HEK293 (cell line): ENCODE results near the gene GINS1.

Experiments used
- CTCF ChIA-PET: fragments of 350-600 bp; formaldehyde crosslinking; extraction: SDS; loops from one replicate; lab custom pipeline; 2021; ENCODE audit warnings: antibody characterized with exemption; lab: Yijun Ruan, JAX
- POLR2A ChIA-PET: fragments of 300-600 bp; formaldehyde crosslinking; extraction: SDS; loops from one replicate; lab custom pipeline; 2020; ENCODE audit warnings: antibody characterized with exemption, inconsistent platforms; lab: Yijun Ruan, JAX
- H3K27ac ChIP-seq: fragments of 200-500 bp; sonication (Bioruptor generic); 2 replicates; pipeline ENCODE4 v1.5.1; 2014; ENCODE audit warnings: low read depth, low read length, control low read depth, inconsistent platforms; ENCODE audit errors: extremely low read depth
- H3K36me3 ChIP-seq, 2 experiments: fragments of 200-500 bp in 1 of 2; sonication (Bioruptor generic) in 1 of 2; 1 replicate in 1 of 2; 2 replicates in 1 of 2; pipeline ENCODE4 v1.5.1; 2014 to 2017; ENCODE audit warnings: inconsistent platforms in 2 of 2, low read length in 2 of 2; ENCODE audit not compliant: control insufficient read depth in 2 of 2, insufficient read depth in 1 of 2
- H3K4me1 ChIP-seq: fragments of 200-500 bp; sonication (Bioruptor generic); 2 replicates; pipeline ENCODE4 v1.5.1; 2014; ENCODE audit warnings: mild to moderate bottlenecking, low read length, inconsistent platforms; ENCODE audit not compliant: control insufficient read depth, insufficient read depth
- H3K4me3 ChIP-seq: 2 replicates; pipeline ENCODE4 v1.5.1; 2011; ENCODE audit warnings: low read depth, mild to moderate bottlenecking, control low read depth, low read length, moderate library complexity
- H3K9me3 ChIP-seq: fragments of 200-500 bp; sonication (Bioruptor generic); 2 replicates; pipeline ENCODE4 v1.5.1; 2014; ENCODE audit warnings: low read depth, low read length, inconsistent platforms; ENCODE audit not compliant: control insufficient read depth, insufficient read depth
- CTCF ChIP-seq: fragments of 450-650 bp; formaldehyde crosslinking; IDR thresholded peaks from 2 replicates; pipeline ENCODE4 v1.5.1; 2016; ENCODE audit warnings: missing biosample characterization, missing genetic modification characterization
- EGR2 ChIP-seq: fragments of 450-650 bp; formaldehyde crosslinking; IDR thresholded peaks from 2 replicates; pipeline ENCODE4 v1.5.1; 2016; ENCODE audit warnings: low read depth, missing biosample characterization, missing genetic modification characterization
- KLF17 ChIP-seq: fragments of 450-650 bp; formaldehyde crosslinking; IDR thresholded peaks from 2 replicates; pipeline ENCODE4 v1.5.1; 2016; ENCODE audit warnings: missing biosample characterization, missing genetic modification characterization
- KLF8 ChIP-seq: fragments of 450-650 bp; formaldehyde crosslinking; IDR thresholded peaks from 2 replicates; pipeline ENCODE4 v1.5.1; 2016; ENCODE audit warnings: missing biosample characterization, missing genetic modification characterization
- PRDM10 ChIP-seq: fragments of 450-650 bp; formaldehyde crosslinking; IDR thresholded peaks from 2 replicates; pipeline ENCODE4 v1.5.1; 2016; ENCODE audit warnings: missing biosample characterization, missing genetic modification characterization
- RBAK ChIP-seq: fragments of 450-650 bp; formaldehyde crosslinking; IDR thresholded peaks from 2 replicates; pipeline ENCODE4 v1.5.1; 2016; ENCODE audit warnings: missing biosample characterization, missing genetic modification characterization
- ZBTB17 ChIP-seq: fragments of 450-650 bp; formaldehyde crosslinking; IDR thresholded peaks from 2 replicates; pipeline ENCODE4 v1.5.1; 2016; ENCODE audit warnings: missing biosample characterization, missing genetic modification characterization
- ZBTB20 ChIP-seq: fragments of 450-650 bp; formaldehyde crosslinking; IDR thresholded peaks from 2 replicates; pipeline ENCODE4 v1.5.1; 2016; ENCODE audit warnings: missing biosample characterization, missing genetic modification characterization
- ZBTB21 ChIP-seq: fragments of 450-650 bp; formaldehyde crosslinking; IDR thresholded peaks from 2 replicates; pipeline ENCODE4 v1.5.1; 2017; ENCODE audit warnings: missing biosample characterization, missing genetic modification characterization
- ZBTB8A ChIP-seq: fragments of 450-650 bp; formaldehyde crosslinking; IDR thresholded peaks from 2 replicates; pipeline ENCODE4 v1.5.1; 2016; ENCODE audit warnings: missing biosample characterization, missing genetic modification characterization
- ZFP69B ChIP-seq: fragments of 450-650 bp; formaldehyde crosslinking; IDR thresholded peaks from 2 replicates; pipeline ENCODE4 v1.5.1; 2016; ENCODE audit warnings: missing biosample characterization, missing genetic modification characterization
- ZNF10 ChIP-seq: fragments of 450-650 bp; formaldehyde crosslinking; IDR thresholded peaks from 2 replicates; pipeline ENCODE4 v1.5.1; 2017; ENCODE audit warnings: missing biosample characterization, missing genetic modification characterization
- ZNF280D ChIP-seq: fragments of 450-650 bp; formaldehyde crosslinking; IDR thresholded peaks from 2 replicates; pipeline ENCODE4 v1.5.1; 2016; ENCODE audit warnings: missing biosample characterization, missing genetic modification characterization
- ZNF302 ChIP-seq: fragments of 450-650 bp; formaldehyde crosslinking; IDR thresholded peaks from 2 replicates; pipeline ENCODE4 v1.5.1; 2016; ENCODE audit warnings: missing biosample characterization, missing genetic modification characterization, low read depth
- ZNF362 ChIP-seq: fragments of 450-650 bp; formaldehyde crosslinking; IDR thresholded peaks from 2 replicates; pipeline ENCODE4 v1.5.1; 2016; ENCODE audit warnings: missing biosample characterization, missing genetic modification characterization
- ZNF366 ChIP-seq: fragments of 450-650 bp; formaldehyde crosslinking; conservative IDR thresholded peaks from 2 replicates; pipeline ENCODE4 v1.5.1; 2016; ENCODE audit warnings: missing biosample characterization, missing genetic modification characterization
- ZNF580 ChIP-seq: fragments of 450-650 bp; formaldehyde crosslinking; IDR thresholded peaks from 2 replicates; pipeline ENCODE4 v1.5.1; 2016; ENCODE audit warnings: missing biosample characterization, missing genetic modification characterization
- ZNF677 ChIP-seq: fragments of 450-650 bp; IDR thresholded peaks from 2 replicates; pipeline ENCODE4 v1.5.0; 2018; ENCODE audit warnings: missing biosample characterization, mild to moderate bottlenecking, missing genetic modification characterization, moderate library complexity
- ZNF707 ChIP-seq: fragments of 450-650 bp; formaldehyde crosslinking; IDR thresholded peaks from 2 replicates; pipeline ENCODE4 v1.5.1; 2016; ENCODE audit warnings: missing biosample characterization, missing genetic modification characterization
- ZNF747 ChIP-seq: fragments of 450-650 bp; formaldehyde crosslinking; IDR thresholded peaks from 2 replicates; pipeline ENCODE4 v1.5.1; 2016; ENCODE audit warnings: missing biosample characterization, missing genetic modification characterization
- ZSCAN23 ChIP-seq: fragments of 450-650 bp; formaldehyde crosslinking; IDR thresholded peaks from 2 replicates; pipeline ENCODE4 v1.5.1; 2016; ENCODE audit warnings: missing biosample characterization, missing genetic modification characterization
- ZSCAN4 ChIP-seq: fragments of 450-650 bp; formaldehyde crosslinking; IDR thresholded peaks from 2 replicates; pipeline ENCODE4 v1.5.1; 2017; ENCODE audit warnings: missing biosample characterization, missing genetic modification characterization

Gene GINS1

GRCh38 chr20:25407311-25408169, at the start of gene GINS1:
TSS of gene GINS1 (plus strand) at chr20:25407673. CDS start at chr20:25407821, 148 bp downstream.
- POLR2A ChIA-PET, result interaction anchor here (0.6 to 1.8 kb wide), 16 partner anchors 9 to 414 kb away, joined by 3 to 9 read pairs (median 3); partner anchors contain the start of genes ABHD12 and ENTPD6
- Histone ChIP-seq H3K4me3 (peak within 1 kb of the TSS; percentile 83), H3K4me1 (no peaks in the 10 kb centered on the region), H3K36me3 (peaks cover 7 to 20% of the 10 kb centered on the region in 2 experiments; a peak in 2 of 3 replicates), H3K27ac (peak within 1 kb of the TSS; percentile 87), H3K9me3 (no peaks in the 10 kb centered on the region)
- CTCF ChIA-PET, result interaction anchor here (0.5 to 2.4 kb wide), 6 partner anchors 9 to 329 kb away, joined by 3 to 14 read pairs (median 3); no protein-coding TSS in a partner anchor
- TF ChIP-seq ZSCAN23 (tag by site-specific recombination) (no peak), KLF17 (tag by site-specific recombination) (peak; percentile 70; the same call in 1 of the 2 replicates), ZBTB20 (peak; percentile 78), ZNF366 (tag by site-specific recombination) (no peak), ZNF580 (tag by site-specific recombination) (no peak), ZNF707 (tag by site-specific recombination) (no peak), ZNF747 (tag by site-specific recombination) (no peak), ZFP69B (tag by site-specific recombination) (peak; percentile 50; the same call in 1 of the 2 replicates), KLF8 (tag by site-specific recombination) (peak; percentile 98), PRDM10 (tag by site-specific recombination) (peak; percentile 89), RBAK (tag by site-specific recombination) (no peak), ZSCAN4 (tag by site-specific recombination) (no peak), CTCF (tag by site-specific recombination) (no peak; the same call in 1 of the 2 replicates), ZNF677 (tag by site-specific recombination) (no peak), ZNF302 (tag by site-specific recombination) (no peak), ZNF10 (tag by site-specific recombination) (no peak), ZNF362 (tag by site-specific recombination) (no peak), ZNF280D (tag by site-specific recombination) (no peak), EGR2 (tag by site-specific recombination) (peak; percentile 32; the same call in 1 of the 2 replicates), ZBTB8A (tag by site-specific recombination) (peak; percentile 91), ZBTB21 (tag by site-specific recombination) (no peak), ZBTB17 (peak; percentile 93)
